GM19023 (cell line): Measurements from ENCODE around the gene PMFBP1.

Experiments used
- ATAC-seq: cut with Tn5 transposase; IDR thresholded peaks from one replicate; pipeline ENCODE4 v1.9.1; 2021; ENCODE audit warnings: mild to moderate bottlenecking, moderate library complexity; ENCODE audit not compliant: unreplicated experiment

Gene PMFBP1

GRCh38 chr16:72172105-72173034 is at the start of gene PMFBP1:
Gene PMFBP1, minus strand, starts transcription at chr16:72172155. Its CDS starts 947 bp downstream, at chr16:72171208.
- peak; percentile 95 for ATAC-seq

- ATAC-seq: no peak
Observed at GRCh38 chr16:72221630-72222024, 49.7 kb upstream of the PMFBP1 start.

GRCh38 chr16:72220875-72221629 is 49.1 kb upstream of the PMFBP1 start:
- ATAC-seq: no peak

- no peak for ATAC-seq
Observed at GRCh38 chr16:72219282-72219681, 47.3 kb upstream of the PMFBP1 start.

GRCh38 chr16:72216767-72217166 is 44.8 kb upstream of the PMFBP1 start:
- ATAC-seq: no peak

GRCh38 chr16:72214821-72215220 is 42.9 kb upstream of the PMFBP1 start:
- no peak for ATAC-seq

GRCh38 chr16:72211110-72211509 is 39.2 kb upstream of the PMFBP1 start:
- ATAC-seq: no peak

GRCh38 chr16:72210555-72210954 is 38.6 kb upstream of the PMFBP1 start:
- no peak for ATAC-seq

GRCh38 chr16:72210072-72210471 is 38.1 kb upstream of the PMFBP1 start:
- no peak for ATAC-seq

GRCh38 chr16:72206299-72206698 is 34.3 kb upstream of the PMFBP1 start:
- ATAC-seq: no peak

GRCh38 chr16:72203401-72203800 is 31.4 kb upstream of the PMFBP1 start:
- ATAC-seq: peak; percentile 73

- ATAC-seq: no peak
Observed at GRCh38 chr16:72202014-72202413, 30.1 kb upstream of the PMFBP1 start.

GRCh38 chr16:72201387-72201786 is 29.4 kb upstream of the PMFBP1 start:
- ATAC-seq: no peak

- no peak for ATAC-seq
Observed at GRCh38 chr16:72199761-72200337, 27.9 kb upstream of the PMFBP1 start.

- ATAC-seq: no peak
Observed at GRCh38 chr16:72198771-72199201, 26.8 kb upstream of the PMFBP1 start.

- ATAC-seq: no peak
Observed at GRCh38 chr16:72198021-72198711, 26.2 kb upstream of the PMFBP1 start.

GRCh38 chr16:72197545-72197944 is 25.6 kb upstream of the PMFBP1 start:
- ATAC-seq: no peak

GRCh38 chr16:72195609-72196008 is 23.7 kb upstream of the PMFBP1 start:
- no peak for ATAC-seq

GRCh38 chr16:72191551-72191950 is 19.6 kb upstream of the PMFBP1 start:
- ATAC-seq: no peak

GRCh38 chr16:72189865-72190371 is 18.0 kb upstream of the PMFBP1 start:
- ATAC-seq: no peak

GRCh38 chr16:72188541-72188940 is 16.6 kb upstream of the PMFBP1 start:
- ATAC-seq: no peak
